Stimulated activated effector memory CD8-positive, alpha-beta T cell treated with anti-CD3 and anti-CD28 coated beads, Interleukin-12 subunit alpha, Interleukin-12 subunit beta, amount 100 ng/mL, for 72 hours (primary cell): ENCODE data around the gene ELL2.
A peak's percentile ranks its signal among the peaks of the same experiment; 100 is the strongest.

Experiments
- ATAC-seq: fragments of 150-1000 bp; cut with Tn5 transposase; 2 replicates; pipeline ENCODE4 v1.10.0; 2021
- DNase-seq, 2 donors: peaks; one replicate each; pipeline ENCODE4 v3.0.0; 2021 to 2022; ENCODE audit warnings: low spot score in 2 of 2
- H3K27ac Mint-ChIP-seq: one replicate; pipeline ENCODE4 v1.8.0; 2022; ENCODE audit warnings: mild to moderate bottlenecking, mixed read lengths
- H3K36me3 Mint-ChIP-seq: one replicate; pipeline ENCODE4 v1.8.0; 2022; ENCODE audit warnings: mild to moderate bottlenecking, mixed read lengths
- H3K4me1 Mint-ChIP-seq: one replicate; pipeline ENCODE4 v1.8.0; 2022; ENCODE audit warnings: mixed read lengths
- H3K4me3 Mint-ChIP-seq: one replicate; pipeline ENCODE4 v1.8.0; 2022; ENCODE audit warnings: mild to moderate bottlenecking, mixed read lengths
- H3K9me3 Mint-ChIP-seq: one replicate; pipeline ENCODE4 v1.8.0; 2022; ENCODE audit warnings: mixed read lengths

Gene ELL2

DNA sequence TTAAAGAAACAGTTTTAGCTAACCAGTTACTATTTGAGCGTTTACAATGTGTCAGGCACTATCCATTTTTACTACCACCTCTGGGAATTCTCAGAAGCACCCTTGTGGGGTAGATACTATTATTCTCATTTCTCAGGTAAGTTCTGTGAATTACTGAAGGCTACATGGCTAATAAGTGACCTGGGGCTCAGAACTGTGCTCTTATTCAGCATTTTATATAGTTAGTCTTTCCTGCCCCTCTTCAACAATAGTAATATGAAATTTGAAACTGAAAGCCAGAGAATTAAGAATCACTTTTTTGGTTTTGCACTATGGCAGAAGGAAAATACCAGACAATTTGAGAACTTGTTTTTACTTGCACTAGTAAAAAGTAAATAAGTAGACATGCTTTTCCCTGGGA lies 11.8 kb downstream of the ELL2 start:
- Mint-ChIP-seq H3K36me3 (peaks cover 18% of the 10 kb centered on the region), H3K27ac (no peak overlapping the region), H3K9me3 (no peaks in the 10 kb centered on the region), H3K4me1 (peaks cover 35% of the 10 kb centered on the region), H3K4me3 (no peak overlapping the region)
- DNase-seq, result no peak
- peak; percentile 67 for ATAC-seq

DNA sequence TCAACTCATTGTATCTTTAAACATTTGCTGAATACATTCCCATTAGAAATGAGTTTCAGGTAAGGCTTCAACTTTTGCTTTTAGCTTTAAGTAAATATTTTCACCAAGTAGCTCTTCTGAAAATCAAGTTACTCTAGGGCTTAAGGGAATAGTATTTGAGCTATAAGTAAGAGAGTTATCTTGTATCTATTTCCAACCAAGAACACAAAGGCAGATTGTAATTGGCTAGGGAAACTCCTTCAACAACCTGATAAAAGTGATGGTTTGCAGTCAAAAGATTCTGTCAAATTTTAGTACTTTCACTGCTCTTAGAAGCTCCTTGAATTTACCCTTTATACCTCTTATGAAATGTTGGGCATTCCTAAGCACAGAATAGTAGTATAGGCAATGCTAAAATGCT lies 13.0 kb downstream of the ELL2 start:
- H3K4me1 Mint-ChIP-seq, result peaks cover 28% of the 10 kb centered on the region
- ATAC-seq (no peak), DNase-seq (no peak)
- H3K9me3 Mint-ChIP-seq, result no peaks in the 10 kb centered on the region
- peaks cover 6% of the 10 kb centered on the region for H3K36me3 Mint-ChIP-seq
- no peak overlapping the region for H3K27ac Mint-ChIP-seq
- no peak overlapping the region for H3K4me3 Mint-ChIP-seq

GRCh38 chr5:95946451-95946850 lies 15.2 kb downstream of the ELL2 start:
- Mint-ChIP-seq H3K36me3 (peaks cover 11% of the 10 kb centered on the region), H3K4me1 (peaks cover 22% of the 10 kb centered on the region), H3K9me3 (no peaks in the 10 kb centered on the region), H3K27ac (no peak overlapping the region), H3K4me3 (no peak overlapping the region)
- no peak for DNase-seq
- no peak for ATAC-seq

- H3K36me3 Mint-ChIP-seq, result peaks cover 33% of the 10 kb centered on the region
- H3K9me3 Mint-ChIP-seq, result no peaks in the 10 kb centered on the region
- H3K4me1 Mint-ChIP-seq, result peaks cover 22% of the 10 kb centered on the region
- no peak for DNase-seq
- H3K27ac Mint-ChIP-seq, result no peak overlapping the region
- no peak overlapping the region for H3K4me3 Mint-ChIP-seq
- ATAC-seq, result no peak
These were observed 18.7 kb downstream of the ELL2 start for GRCh38 chr5:95942968-95943367.

GRCh38 chr5:95942414-95942813 lies 19.2 kb downstream of the ELL2 start:
- H3K4me3 Mint-ChIP-seq, result no peak overlapping the region
- ATAC-seq (no peak), DNase-seq (no peak)
- no peaks in the 10 kb centered on the region for H3K9me3 Mint-ChIP-seq
- no peak overlapping the region for H3K27ac Mint-ChIP-seq
- peaks cover 34% of the 10 kb centered on the region for H3K36me3 Mint-ChIP-seq
- H3K4me1 Mint-ChIP-seq, result peaks cover 22% of the 10 kb centered on the region

DNA sequence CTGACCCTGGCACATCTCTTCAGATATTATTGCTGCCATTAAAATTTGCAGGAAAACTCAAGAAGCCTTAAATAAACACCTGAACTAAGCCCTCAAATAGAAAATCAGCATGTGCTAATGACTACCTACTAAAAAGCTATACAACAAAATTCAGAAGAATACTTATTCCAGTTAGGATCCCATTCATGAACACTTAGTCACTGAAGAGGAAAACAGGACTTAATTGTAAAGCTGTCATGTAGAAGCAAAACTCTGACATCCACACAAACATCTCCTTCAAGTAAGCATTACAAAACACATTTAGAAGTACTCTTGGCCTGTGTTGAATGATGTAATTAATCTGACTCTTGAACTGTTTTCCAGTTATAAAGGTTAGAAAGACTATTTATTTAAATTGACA lies 19.9 kb downstream of the ELL2 start:
- no peak for ATAC-seq
- Mint-ChIP-seq H3K36me3 (peaks cover 34% of the 10 kb centered on the region), H3K27ac (no peak overlapping the region), H3K4me3 (no peak overlapping the region), H3K4me1 (peaks cover 22% of the 10 kb centered on the region), H3K9me3 (no peaks in the 10 kb centered on the region)
- no peak for DNase-seq

- Mint-ChIP-seq H3K9me3 (no peaks in the 10 kb centered on the region), H3K36me3 (peaks cover 41% of the 10 kb centered on the region), H3K4me3 (no peak overlapping the region), H3K27ac (no peak overlapping the region), H3K4me1 (peaks cover 14% of the 10 kb centered on the region)
- no peak for ATAC-seq
- DNase-seq, result no peak
These were observed 20.6 kb downstream of the ELL2 start for GRCh38 chr5:95940758-95941682.

- ATAC-seq, result no peak
- Mint-ChIP-seq H3K4me3 (no peak overlapping the region), H3K36me3 (peaks cover 48% of the 10 kb centered on the region), H3K4me1 (peaks cover 13% of the 10 kb centered on the region), H3K27ac (no peak overlapping the region), H3K9me3 (no peaks in the 10 kb centered on the region)
- DNase-seq, result no peak
These were observed 22.2 kb downstream of the ELL2 start for GRCh38 chr5:95939465-95939864.

GRCh38 chr5:95938766-95939165 lies 22.9 kb downstream of the ELL2 start:
- Mint-ChIP-seq H3K36me3 (peaks cover 48% of the 10 kb centered on the region), H3K4me3 (no peak overlapping the region), H3K27ac (no peak overlapping the region), H3K9me3 (no peaks in the 10 kb centered on the region), H3K4me1 (peaks cover 20% of the 10 kb centered on the region)
- DNase-seq, result no peak
- no peak for ATAC-seq

DNA sequence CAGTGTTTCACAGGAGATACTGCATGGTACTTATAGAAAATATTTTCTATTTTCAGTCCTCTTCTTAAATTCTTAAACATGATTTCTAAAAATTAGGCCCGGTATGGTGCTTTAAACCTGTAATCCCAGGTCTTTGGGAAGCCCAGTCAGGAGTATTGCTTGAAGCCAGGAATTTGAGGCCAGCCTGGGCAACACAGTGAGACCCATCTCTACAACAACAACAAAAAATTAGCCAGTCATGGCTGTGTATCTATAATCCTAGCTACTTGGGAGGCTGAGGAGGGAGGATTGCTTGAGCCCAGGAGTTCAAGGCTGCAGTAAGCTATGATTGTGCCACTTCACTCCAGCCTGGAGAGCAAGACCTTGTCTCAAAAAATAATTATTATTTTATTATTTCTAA lies 23.3 kb downstream of the ELL2 start:
- H3K4me1 Mint-ChIP-seq, result peaks cover 20% of the 10 kb centered on the region
- ATAC-seq (no peak), DNase-seq (no peak)
- H3K4me3 Mint-ChIP-seq, result no peak overlapping the region
- no peaks in the 10 kb centered on the region for H3K9me3 Mint-ChIP-seq
- no peak overlapping the region for H3K27ac Mint-ChIP-seq
- H3K36me3 Mint-ChIP-seq, result peaks cover 48% of the 10 kb centered on the region

GRCh38 chr5:95937607-95938152 lies 24.0 kb downstream of the ELL2 start:
- peaks cover 44% of the 10 kb centered on the region for H3K36me3 Mint-ChIP-seq
- no peak for ATAC-seq
- no peaks in the 10 kb centered on the region for H3K9me3 Mint-ChIP-seq
- no peak overlapping the region for H3K4me3 Mint-ChIP-seq
- H3K4me1 Mint-ChIP-seq, result peaks cover 20% of the 10 kb centered on the region
- H3K27ac Mint-ChIP-seq, result no peak overlapping the region
- no peak for DNase-seq

GRCh38 chr5:95936812-95937397 lies 24.7 kb downstream of the ELL2 start:
- peaks cover 42% of the 10 kb centered on the region for H3K36me3 Mint-ChIP-seq
- no peak for DNase-seq
- no peak overlapping the region for H3K4me3 Mint-ChIP-seq
- H3K27ac Mint-ChIP-seq, result no peak overlapping the region
- peaks cover 20% of the 10 kb centered on the region for H3K4me1 Mint-ChIP-seq
- H3K9me3 Mint-ChIP-seq, result no peaks in the 10 kb centered on the region
- ATAC-seq, result no peak

GRCh38 chr5:95935553-95936100 lies 26.0 kb downstream of the ELL2 start:
- ATAC-seq (no peak), DNase-seq (no peak)
- Mint-ChIP-seq H3K4me1 (peaks cover 25% of the 10 kb centered on the region), H3K4me3 (no peak overlapping the region), H3K9me3 (no peaks in the 10 kb centered on the region), H3K27ac (no peak overlapping the region), H3K36me3 (peaks cover 37% of the 10 kb centered on the region)

DNA sequence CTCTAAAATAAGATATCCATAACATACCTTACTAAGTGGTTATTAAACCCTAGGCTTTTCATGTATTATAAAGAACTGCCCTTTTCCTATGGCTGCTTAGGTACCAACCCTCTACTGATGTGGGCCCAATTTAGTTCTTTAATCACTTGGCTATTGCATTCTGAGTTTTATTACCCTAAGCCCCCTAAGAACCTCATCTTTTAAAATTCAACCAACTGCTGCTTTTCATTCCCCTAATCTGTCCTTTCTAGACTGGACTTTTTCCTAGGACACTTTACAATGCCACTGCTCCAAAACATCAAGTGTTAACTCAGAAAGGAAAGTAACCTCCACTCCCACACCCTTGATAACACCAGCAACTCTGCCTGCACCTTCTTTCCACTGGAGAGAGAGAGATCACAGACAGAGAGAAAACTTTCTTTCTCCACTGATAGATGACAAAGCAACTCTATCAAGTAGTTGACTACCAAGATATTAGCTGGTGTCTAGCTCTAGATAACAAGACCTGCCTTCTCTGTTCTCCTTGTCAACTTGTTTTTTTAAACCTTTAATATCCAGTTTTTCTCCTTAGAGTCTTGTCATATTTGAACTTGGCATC lies 27.3 kb downstream of the ELL2 start:
- Mint-ChIP-seq H3K4me3 (no peak overlapping the region), H3K27ac (peak overlapping the region; percentile 1), H3K36me3 (peaks cover 28% of the 10 kb centered on the region), H3K4me1 (peaks cover 25% of the 10 kb centered on the region), H3K9me3 (no peaks in the 10 kb centered on the region)
- ATAC-seq (peak; percentile 56), DNase-seq (no peak)

GRCh38 chr5:95932941-95933340 lies 28.7 kb downstream of the ELL2 start:
- peaks cover 26% of the 10 kb centered on the region for H3K36me3 Mint-ChIP-seq
- H3K4me3 Mint-ChIP-seq, result no peak overlapping the region
- H3K27ac Mint-ChIP-seq, result no peak overlapping the region
- no peak for ATAC-seq
- no peaks in the 10 kb centered on the region for H3K9me3 Mint-ChIP-seq
- peaks cover 39% of the 10 kb centered on the region for H3K4me1 Mint-ChIP-seq
- no peak for DNase-seq
